GM18511 (cell line): Measurements from ENCODE around the gene FAF1.
A peak's percentile ranks its signal among the peaks of the same experiment; 100 is the strongest.
"Not testable (repeated sequence)": the region's sequence is repeated elsewhere in the genome, so short reads cannot be mapped to it uniquely, and the experiment has no call there.

Experiments
- ATAC-seq: cut with Tn5 transposase; IDR thresholded peaks from one replicate; pipeline ENCODE4 v1.9.1; 2021; ENCODE audit warnings: mild to moderate bottlenecking, moderate library complexity; ENCODE audit not compliant: unreplicated experiment

The FAF1 gene

DNA sequence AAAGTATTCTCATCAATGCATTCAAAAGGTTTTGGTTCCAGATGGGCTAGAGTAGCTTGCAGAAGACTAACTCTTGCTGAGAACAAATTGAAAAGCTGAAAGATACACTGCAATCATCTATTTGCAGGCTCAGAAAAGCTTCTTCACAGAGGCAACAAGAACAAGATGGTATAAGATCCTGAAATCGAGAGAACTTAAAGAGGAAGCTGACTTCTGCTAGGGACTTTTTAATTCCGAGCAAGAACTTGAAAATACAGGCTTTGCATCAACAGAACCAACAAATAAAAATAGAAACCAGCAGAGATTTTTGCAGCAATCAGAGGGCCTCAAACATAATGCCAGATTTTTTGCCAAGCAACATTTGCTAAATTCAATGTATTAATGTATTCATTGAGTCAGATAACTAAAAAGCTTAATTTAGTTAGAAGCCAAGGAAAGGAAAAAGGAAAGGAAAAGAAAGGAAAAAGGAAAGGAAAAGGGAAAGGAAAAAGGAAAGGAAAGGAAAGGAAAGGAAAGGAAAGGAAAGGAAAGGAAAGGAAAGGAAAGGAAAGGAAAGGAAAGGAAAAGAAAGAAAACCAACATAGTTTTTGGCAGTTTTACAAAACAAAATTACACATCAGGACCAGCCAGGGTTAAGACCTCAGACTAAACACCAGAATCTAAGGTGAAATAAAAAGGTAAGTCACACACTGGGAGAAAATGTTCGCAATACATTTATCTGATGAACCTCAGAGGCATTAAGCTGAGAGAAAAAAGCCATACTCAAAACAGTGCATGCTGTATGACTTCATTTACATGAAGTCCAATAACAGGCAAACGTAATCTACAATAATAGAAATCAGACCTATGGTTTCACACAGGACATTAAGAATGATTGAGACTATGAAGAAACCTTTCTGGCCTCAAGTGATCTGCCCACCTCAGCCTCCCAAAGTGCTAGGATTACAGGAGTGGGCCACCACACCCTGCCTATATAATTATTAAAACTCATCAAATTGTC lies 42.6 kb downstream of the FAF1 start:
- no peak for ATAC-seq

- ATAC-seq: no peak
These were observed 44.4 kb downstream of the FAF1 start for GRCh38 chr1:50915621-50916020.

GRCh38 chr1:50913954-50914353 lies 46.1 kb downstream of the FAF1 start:
- ATAC-seq: no peak

DNA sequence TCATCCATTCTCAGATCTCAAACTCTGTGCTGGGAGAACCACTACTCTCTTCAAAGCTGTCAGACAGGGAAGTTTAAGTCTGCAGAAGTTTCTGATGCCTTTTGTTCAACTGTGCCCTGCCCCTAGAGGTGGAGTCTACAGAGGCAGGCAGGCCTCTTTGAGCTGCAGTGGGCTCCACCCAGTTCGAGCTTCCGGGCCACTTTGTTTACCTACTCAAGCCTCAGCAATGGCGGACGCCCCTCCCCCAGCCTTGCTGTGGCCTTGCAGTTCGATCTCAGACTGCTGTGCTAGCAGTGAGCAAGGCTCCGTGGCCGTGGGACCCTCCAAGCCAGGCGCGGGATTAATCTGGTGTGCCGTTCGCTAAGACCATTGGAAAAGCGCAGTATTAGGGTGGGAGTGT lies 49.7 kb downstream of the FAF1 start:
- ATAC-seq: not testable (repeated sequence)

GRCh38 chr1:50907610-50908009 lies 52.5 kb downstream of the FAF1 start:
- not testable (repeated sequence) for ATAC-seq

- ATAC-seq: not testable (repeated sequence)
These were observed 54.0 kb downstream of the FAF1 start for GRCh38 chr1:50906050-50906449.

DNA sequence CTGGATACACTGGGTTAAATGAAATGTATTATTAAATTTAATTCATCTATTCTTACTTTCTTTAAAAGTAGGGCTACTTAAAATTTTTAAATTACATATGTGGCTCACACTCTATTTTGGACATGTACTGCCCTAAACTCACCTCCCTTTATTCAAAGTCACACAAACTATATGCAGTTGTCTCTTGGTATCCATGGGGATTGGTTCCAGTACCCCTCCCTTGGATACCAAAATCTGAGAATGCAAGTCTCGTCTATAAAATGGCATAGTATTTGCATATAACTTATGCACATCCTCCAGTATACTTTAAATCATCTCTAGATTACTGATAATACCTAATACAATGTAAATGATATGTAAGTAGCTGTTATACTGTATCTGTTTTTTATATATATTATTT lies 57.6 kb downstream of the FAF1 start:
- ATAC-seq: no peak

- ATAC-seq: no peak
These were observed 58.2 kb downstream of the FAF1 start for GRCh38 chr1:50901872-50902271.

- ATAC-seq: no peak
These were observed 61.3 kb downstream of the FAF1 start for GRCh38 chr1:50898773-50899172.

- no peak for ATAC-seq
These were observed 65.7 kb downstream of the FAF1 start for GRCh38 chr1:50894340-50894739.

GRCh38 chr1:50893466-50893865 lies 66.6 kb downstream of the FAF1 start:
- ATAC-seq: no peak

GRCh38 chr1:50887555-50887954 lies 72.5 kb downstream of the FAF1 start:
- ATAC-seq: not testable (repeated sequence)

GRCh38 chr1:50880373-50880772 lies 79.7 kb downstream of the FAF1 start:
- ATAC-seq: no peak

DNA sequence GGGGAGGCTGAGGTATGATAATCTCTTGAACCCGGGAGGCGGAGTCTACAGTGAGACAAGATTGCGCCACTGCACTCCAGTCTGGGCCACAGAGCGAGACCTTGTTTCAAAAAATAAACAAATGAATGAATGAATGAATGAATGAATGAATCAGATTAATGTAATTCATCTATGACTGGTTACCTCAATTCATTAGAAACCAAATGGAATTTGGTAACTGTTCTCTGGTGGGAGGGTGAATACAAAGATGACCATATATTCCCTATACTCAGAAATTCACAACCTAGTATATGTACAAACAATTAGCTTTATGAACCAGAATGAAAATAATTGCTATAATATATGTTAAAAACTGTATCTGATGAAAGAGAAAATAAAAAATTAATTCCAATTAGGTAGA lies 80.9 kb downstream of the FAF1 start:
- ATAC-seq: no peak

DNA sequence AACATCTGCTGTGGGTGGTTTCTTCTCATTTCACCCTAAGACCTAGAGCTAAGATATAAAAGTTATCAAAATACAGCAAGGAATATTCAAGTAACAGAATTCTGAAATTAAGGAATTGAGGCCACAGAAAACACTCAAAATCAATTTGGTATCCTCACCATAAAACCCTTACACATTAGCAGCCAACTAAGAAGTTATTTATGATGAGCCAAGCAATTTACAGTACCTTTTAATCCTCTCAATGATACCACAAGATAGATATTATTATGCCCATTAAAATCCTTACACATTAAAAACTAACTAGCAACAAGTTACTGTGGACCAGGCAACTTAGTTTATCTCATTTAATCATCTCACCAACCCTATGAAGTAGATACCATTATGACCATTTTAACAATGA lies 81.6 kb downstream of the FAF1 start:
- ATAC-seq: no peak

DNA sequence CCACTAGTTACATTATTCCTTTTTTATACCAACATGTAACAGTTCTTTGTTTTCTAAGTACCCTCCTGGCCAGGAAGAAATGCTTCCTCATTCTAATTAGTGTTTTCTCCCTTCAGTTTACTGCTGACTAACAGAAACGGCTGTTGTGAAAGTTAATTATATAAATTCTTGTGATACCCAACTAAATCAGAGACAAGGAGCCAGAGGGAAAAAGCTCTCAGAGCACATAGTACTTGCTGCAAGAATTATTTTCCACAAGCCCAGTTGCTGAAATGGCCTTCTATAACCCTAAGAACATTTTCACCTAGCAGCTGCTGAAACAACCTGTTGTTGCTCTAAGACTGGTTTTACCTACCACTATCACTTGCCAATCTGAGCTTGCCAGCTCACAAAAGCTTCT lies 82.4 kb downstream of the FAF1 start:
- ATAC-seq: no peak

DNA sequence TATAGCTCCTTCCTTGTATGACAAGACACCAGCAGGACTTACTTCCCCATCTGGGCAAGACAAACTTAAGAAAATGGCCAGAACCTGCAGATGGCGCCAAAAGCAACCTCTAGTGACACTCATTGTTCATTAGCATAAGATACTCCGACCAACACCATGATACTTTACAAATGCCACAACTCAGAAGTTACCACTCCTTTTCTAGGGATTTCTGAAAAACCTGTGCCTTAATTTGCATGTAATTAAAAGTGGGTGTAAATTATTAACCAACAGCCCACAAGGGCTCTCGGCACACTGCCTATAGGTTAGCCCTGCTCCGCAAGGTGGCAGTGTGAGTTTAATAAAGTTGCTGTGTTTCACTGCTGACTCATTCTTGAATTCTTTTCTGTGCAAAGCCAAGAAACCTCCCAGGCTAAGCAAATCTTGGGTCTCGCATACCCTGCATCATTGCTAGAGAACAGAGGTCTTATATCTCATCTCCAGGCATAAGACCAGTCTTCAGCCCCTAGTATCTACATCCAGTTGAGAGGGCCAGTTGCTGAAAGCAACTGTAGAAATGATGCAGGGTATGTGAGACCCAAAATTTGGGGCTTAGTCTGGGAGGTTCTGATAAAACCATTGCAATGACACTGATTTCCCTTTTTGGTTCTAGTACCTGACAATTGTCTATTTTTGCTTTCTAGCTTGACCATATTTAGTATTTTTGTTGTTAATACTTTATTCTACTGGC lies 86.4 kb downstream of the FAF1 start:
- ATAC-seq: peak; percentile 98

- not testable (repeated sequence) for ATAC-seq
These were observed 95.2 kb downstream of the FAF1 start for GRCh38 chr1:50864845-50865244.

DNA sequence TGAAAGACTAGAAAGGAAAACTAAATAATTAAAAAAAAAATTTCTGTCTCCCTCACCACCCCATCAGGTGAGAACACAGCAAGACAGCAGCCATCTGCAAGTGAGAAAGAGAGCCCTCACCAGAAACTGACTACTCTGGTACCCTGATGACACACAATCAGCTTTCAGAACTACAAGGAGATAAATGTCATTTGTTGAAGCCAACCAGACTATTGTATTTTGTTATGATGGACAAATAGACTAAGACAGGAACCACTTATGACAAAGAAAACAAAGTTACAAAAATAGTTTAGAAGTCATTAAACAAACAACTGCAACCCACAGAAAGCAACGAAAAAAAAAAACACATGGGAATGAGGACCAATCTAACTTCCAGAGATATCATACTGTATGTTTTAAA lies 98.3 kb downstream of the FAF1 start:
- ATAC-seq: no peak

GRCh38 chr1:50860702-50861101 lies 99.4 kb downstream of the FAF1 start:
- ATAC-seq: no peak

- ATAC-seq: no peak
These were observed 99.8 kb downstream of the FAF1 start for GRCh38 chr1:50860256-50860655.

DNA sequence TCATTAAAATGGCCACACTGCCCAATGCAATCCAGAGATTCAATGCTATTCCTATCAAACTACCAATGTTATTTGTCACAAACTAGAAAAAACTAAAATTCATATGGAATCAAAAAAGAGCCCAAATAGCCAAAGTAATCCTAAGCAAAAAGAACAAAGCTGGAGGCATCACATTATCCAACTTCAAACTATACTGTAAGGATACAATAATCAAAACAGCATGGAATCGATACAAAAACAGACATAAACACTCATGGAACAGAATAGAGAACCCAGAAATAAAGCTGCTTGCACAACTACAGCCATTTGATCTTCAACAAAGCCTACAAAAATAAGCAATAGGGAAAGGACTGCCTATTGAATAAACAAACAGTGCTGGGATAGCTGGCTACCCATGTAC lies 100.4 kb downstream of the FAF1 start:
- no peak for ATAC-seq
